RWPE1 (cell line): ENCODE results near the gene SCYL1.

Source experiments
- CTCF ChIA-PET: fragments of 350-600 bp; sonication (Branson Sonifier 250); formaldehyde crosslinking; extraction: SDS; loops from one replicate; lab custom pipeline; 2021; lab: Yijun Ruan, JAX
- POLR2A ChIA-PET: fragments of 400-600 bp; formaldehyde crosslinking; extraction: SDS; loops from one replicate; lab custom pipeline; 2020; ENCODE audit warnings: antibody characterized with exemption; ENCODE audit not compliant: low non-redundant PET; lab: Yijun Ruan, JAX
- DNase-seq: peaks from one replicate; pipeline ENCODE4 v3.0.0; 2012; ENCODE audit warnings: low spot score
- H3K27ac ChIP-seq: fragments of 450-650 bp; 2 replicates; pipeline ENCODE4 v1.5.1; 2017
- CTCF ChIP-seq: fragments of 450-650 bp; conservative IDR thresholded peaks from 2 replicates; pipeline ENCODE4 v1.5.1; 2017; ENCODE audit warnings: low read depth, mild to moderate bottlenecking

The SCYL1 gene

GRCh38 chr11:65501472-65502273 lies 23.2 kb upstream of the SCYL1 start:
- TF ChIP-seq CTCF = no peak
- no peak overlapping the region for H3K27ac ChIP-seq
- CTCF ChIA-PET = interaction anchor here (0.7 kb wide), 1 partner anchor 9 kb away, joined by 3 read pairs; no protein-coding TSS in a partner anchor
- POLR2A ChIA-PET = interaction anchor here (0.6 to 1.1 kb wide), 3 partner anchors 10 to 161 kb away, joined by 3 to 4 read pairs (median 3); no protein-coding TSS in a partner anchor
- DNase-seq = no peak

GRCh38 chr11:65502274-65502554 lies 22.7 kb upstream of the SCYL1 start:
- ChIA-PET CTCF (interaction anchor here (0.7 kb wide), 1 partner anchor 10 kb away, joined by 3 read pairs; no protein-coding TSS in a partner anchor), POLR2A (interaction anchor here (0.6 to 1.1 kb wide), 3 partner anchors 10 to 161 kb away, joined by 3 to 4 read pairs (median 3); no protein-coding TSS in a partner anchor)

GRCh38 chr11:65502555-65503367 lies 22.1 kb upstream of the SCYL1 start:
- ChIA-PET POLR2A (interaction anchor here (0.6 to 1.1 kb wide), 3 partner anchors 11 to 162 kb away, joined by 3 to 4 read pairs (median 3); no protein-coding TSS in a partner anchor), CTCF (no interaction called here)
- H3K27ac ChIP-seq = no peak overlapping the region
- no peak for DNase-seq
- no peak for TF ChIP-seq CTCF

More at GRCh38 chr11:65502274-65502554, 22.7 kb upstream of the SCYL1 start:
- TF ChIP-seq CTCF = no peak
- DNase-seq = no peak
- no peak overlapping the region for H3K27ac ChIP-seq

- no peak overlapping the region for H3K27ac ChIP-seq
- no peak for TF ChIP-seq CTCF
- ChIA-PET POLR2A (interaction anchor here (0.5 to 0.6 kb wide), 2 partner anchors 34 to 61 kb away, joined by 3 read pairs; no protein-coding TSS in a partner anchor), CTCF (no interaction called here)
- no peak for DNase-seq
These were observed 21.4 kb upstream of the SCYL1 start for GRCh38 chr11:65503368-65503948.

- ChIA-PET POLR2A (interaction anchor here (0.5 to 1.5 kb wide), 3 partner anchors 27 to 84 kb away, joined by 3 to 8 read pairs (median 4); no protein-coding TSS in a partner anchor), CTCF (interaction anchor here (0.9 kb wide), 1 partner anchor 16 kb away, joined by 3 read pairs; no protein-coding TSS in a partner anchor)
- no peak overlapping the region for H3K27ac ChIP-seq
- DNase-seq = no peak
- TF ChIP-seq CTCF = no peak
These were observed 20.8 kb upstream of the SCYL1 start for GRCh38 chr11:65503949-65504673.
